ENCODE measurements around the gene CDH23. TPM values are rescaled to one million over a fixed set of nuclear protein-coding genes. Genes with fewer than 3 reads are reported as not detected.
A peak's percentile ranks its signal among the peaks of the same experiment; 100 is the strongest.

Gene CDH23
- total and polyA plus RNA-seq, 9 of the 15 experiments (the other 6 are each of a cell fraction or from before 2014, with no cell fraction given) = 0.18 to 1.2 (median 0.47) TPM

DNA sequence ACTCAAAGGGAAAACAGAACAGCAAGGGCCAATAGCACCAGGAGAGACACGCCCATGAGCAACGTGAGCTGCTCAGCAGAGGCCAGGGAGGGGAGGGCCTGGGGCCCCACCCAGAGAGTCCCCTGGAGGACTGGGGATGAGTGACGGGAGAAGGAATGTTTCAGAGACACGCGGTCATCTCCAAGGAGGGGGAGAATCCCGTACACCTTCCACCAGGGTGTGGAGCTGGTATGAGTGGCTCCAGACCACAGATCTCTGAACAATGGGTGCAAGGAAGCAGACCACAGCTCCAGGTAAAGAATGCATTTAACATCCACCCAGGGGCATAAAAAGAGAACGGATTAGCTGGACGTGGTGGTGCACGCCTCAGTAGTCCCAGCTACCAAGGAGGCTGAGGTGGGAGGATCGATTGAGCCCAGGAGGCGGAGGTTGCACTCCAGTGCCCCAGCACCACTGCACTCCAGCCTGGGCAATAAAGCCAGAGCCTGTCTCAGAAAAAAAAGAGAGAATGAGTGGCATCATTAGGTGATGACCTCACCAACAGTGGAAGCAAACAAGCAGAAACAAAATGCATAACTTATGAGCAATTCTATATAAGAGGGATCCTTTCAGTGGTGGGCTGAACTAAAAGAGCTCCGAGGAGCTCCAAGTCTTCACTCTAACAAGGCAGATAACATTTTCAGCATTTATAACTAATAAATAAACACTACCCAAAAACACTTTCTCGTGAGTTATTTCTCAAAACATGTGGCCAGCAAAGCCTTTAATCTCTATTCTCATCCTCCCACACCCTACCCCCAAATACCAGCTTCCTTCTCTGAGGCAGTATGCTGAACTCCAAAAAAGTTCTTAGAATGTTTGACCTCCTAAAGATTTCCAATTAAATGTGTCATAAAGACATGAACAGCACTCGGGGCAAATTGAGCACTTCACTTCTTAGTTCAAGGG lies 441.8 kb downstream of the CDH23 start (continued):
- TF ChIP-seq MIER1 (IDR thresholded peaks at IDR 0.05; ENCODE audit: low read depth) (no peak), SIRT6 (IDR thresholded peaks at IDR 0.05; ENCODE audit: low read depth, low read length) (no peak), TCF7 (IDR thresholded peaks at IDR 0.05; ENCODE audit: borderline replicate concordance) (no peak), NFIC (IDR thresholded peaks at IDR 0.05) (no peak), RBM25 (IDR thresholded peaks at IDR 0.05; ENCODE audit: low read depth, low read length, severe bottlenecking) (peak; percentile 36), U2AF1 (optimal IDR thresholded peaks at IDR 0.05; ENCODE audit: low read depth, low read length) (no peak), ZBED1 (IDR thresholded peaks at IDR 0.05) (no peak), ZNF507 (tag; conservative IDR thresholded peaks at IDR 0.05) (no peak), NFATC3 (IDR thresholded peaks at IDR 0.05) (no peak), CSDE1 (IDR thresholded peaks at IDR 0.05) (no peak), CC2D1A (IDR thresholded peaks at IDR 0.05) (no peak), RB1 (IDR thresholded peaks at IDR 0.05; ENCODE audit: low read depth) (no peak), SMARCA4 (IDR thresholded peaks at IDR 0.05) (no peak)
- TF ChIP-seq, protein P1, sequence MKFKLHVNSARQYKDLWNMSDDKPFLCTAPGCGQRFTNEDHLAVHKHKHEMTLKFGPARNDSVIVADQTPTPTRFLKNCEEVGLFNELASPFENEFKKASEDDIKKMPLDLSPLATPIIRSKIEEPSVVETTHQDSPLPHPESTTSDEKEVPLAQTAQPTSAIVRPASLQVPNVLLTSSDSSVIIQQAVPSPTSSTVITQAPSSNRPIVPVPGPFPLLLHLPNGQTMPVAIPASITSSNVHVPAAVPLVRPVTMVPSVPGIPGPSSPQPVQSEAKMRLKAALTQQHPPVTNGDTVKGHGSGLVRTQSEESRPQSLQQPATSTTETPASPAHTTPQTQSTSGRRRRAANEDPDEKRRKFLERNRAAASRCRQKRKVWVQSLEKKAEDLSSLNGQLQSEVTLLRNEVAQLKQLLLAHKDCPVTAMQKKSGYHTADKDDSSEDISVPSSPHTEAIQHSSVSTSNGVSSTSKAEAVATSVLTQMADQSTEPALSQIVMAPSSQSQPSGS (CRISPR knock-in tag; IDR thresholded peaks at IDR 0.05) = no peak
- TF ChIP-seq, protein P2, sequence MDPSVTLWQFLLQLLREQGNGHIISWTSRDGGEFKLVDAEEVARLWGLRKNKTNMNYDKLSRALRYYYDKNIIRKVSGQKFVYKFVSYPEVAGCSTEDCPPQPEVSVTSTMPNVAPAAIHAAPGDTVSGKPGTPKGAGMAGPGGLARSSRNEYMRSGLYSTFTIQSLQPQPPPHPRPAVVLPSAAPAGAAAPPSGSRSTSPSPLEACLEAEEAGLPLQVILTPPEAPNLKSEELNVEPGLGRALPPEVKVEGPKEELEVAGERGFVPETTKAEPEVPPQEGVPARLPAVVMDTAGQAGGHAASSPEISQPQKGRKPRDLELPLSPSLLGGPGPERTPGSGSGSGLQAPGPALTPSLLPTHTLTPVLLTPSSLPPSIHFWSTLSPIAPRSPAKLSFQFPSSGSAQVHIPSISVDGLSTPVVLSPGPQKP (CRISPR knock-in tag; IDR thresholded peaks at IDR 0.05) = no peak
- TF ChIP-seq, protein P3, sequence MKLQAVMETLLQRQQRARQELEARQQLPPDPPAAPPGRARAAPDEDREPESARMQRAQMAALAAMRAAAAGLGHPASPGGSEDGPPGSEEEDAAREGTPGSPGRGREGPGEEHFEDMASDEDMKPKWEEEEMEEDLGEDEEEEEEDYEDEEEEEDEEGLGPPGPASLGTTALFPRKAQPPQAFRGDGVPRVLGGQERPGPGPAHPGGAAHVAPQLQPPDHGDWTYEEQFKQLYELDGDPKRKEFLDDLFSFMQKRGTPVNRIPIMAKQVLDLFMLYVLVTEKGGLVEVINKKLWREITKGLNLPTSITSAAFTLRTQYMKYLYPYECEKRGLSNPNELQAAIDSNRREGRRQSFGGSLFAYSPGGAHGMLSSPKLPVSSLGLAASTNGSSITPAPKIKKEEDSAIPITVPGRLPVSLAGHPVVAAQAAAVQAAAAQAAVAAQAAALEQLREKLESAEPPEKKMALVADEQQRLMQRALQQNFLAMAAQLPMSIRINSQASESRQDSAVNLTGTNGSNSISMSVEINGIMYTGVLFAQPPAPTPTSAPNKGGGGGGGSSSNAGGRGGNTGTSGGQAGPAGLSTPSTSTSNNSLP (IDR thresholded peaks at IDR 0.05; ENCODE audit: borderline replicate concordance, low read depth, low read length) = no peak
- TF ChIP-seq, protein P4, sequence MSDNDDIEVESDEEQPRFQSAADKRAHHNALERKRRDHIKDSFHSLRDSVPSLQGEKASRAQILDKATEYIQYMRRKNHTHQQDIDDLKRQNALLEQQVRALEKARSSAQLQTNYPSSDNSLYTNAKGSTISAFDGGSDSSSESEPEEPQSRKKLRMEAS (CRISPR knock-in tag; IDR thresholded peaks at IDR 0.05) = 0 out of 2 replicates have a peak, but pooled peaks have one; percentile 14
- TF ChIP-seq, protein P5, sequence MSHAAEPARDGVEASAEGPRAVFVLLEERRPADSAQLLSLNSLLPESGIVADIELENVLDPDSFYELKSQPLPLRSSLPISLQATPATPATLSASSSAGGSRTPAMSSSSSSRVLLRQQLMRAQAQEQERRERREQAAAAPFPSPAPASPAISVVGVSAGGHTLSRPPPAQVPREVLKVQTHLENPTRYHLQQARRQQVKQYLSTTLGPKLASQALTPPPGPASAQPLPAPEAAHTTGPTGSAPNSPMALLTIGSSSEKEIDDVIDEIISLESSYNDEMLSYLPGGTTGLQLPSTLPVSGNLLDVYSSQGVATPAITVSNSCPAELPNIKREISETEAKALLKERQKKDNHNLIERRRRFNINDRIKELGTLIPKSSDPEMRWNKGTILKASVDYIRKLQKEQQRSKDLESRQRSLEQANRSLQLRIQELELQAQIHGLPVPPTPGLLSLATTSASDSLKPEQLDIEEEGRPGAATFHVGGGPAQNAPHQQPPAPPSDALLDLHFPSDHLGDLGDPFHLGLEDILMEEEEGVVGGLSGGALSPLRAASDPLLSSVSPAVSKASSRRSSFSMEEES (CRISPR knock-in tag; IDR thresholded peaks at IDR 0.05) = no peak
- TF ChIP-seq, protein P6, sequence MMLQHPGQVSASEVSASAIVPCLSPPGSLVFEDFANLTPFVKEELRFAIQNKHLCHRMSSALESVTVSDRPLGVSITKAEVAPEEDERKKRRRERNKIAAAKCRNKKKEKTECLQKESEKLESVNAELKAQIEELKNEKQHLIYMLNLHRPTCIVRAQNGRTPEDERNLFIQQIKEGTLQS (IDR thresholded peaks at IDR 0.05) = peak; percentile 86
- TF ChIP-seq, protein P6 (CRISPR knock-in tag; conservative IDR thresholded peaks at IDR 0.05) = no peak
- TF ChIP-seq, protein P7, sequence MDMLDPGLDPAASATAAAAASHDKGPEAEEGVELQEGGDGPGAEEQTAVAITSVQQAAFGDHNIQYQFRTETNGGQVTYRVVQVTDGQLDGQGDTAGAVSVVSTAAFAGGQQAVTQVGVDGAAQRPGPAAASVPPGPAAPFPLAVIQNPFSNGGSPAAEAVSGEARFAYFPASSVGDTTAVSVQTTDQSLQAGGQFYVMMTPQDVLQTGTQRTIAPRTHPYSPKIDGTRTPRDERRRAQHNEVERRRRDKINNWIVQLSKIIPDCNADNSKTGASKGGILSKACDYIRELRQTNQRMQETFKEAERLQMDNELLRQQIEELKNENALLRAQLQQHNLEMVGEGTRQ (CRISPR knock-in tag; IDR thresholded peaks at IDR 0.05) = no peak
